Gastroesophageal sphincter (tissue), 4 donors: Measurements from ENCODE around the gene TNS3. TPM values are rescaled to one million over a fixed set of nuclear protein-coding genes. Genes with fewer than 3 reads are reported as not detected.

Experiments used
- ATAC-seq: fragments of 150-250 bp; one replicate; pipeline ENCODE4 v1.9.1; 2016; ENCODE audit warnings: mild to moderate bottlenecking, moderate library complexity
- H3K27ac ChIP-seq, 4 donors: fragments of 200-600 bp; sonication (generic) in 3 of 4; 1 replicate in 3 of 4; 2 replicates in 1 of 4; pipeline ENCODE4 v1.5.1; 2016 to 2019
- H3K27me3 ChIP-seq: fragments of 200-600 bp; sonication (generic); one replicate; pipeline ENCODE4 v1.5.1; 2019
- H3K36me3 ChIP-seq, 2 donors: fragments of 200-600 bp; sonication (generic); one replicate each; pipeline ENCODE4 v1.5.1; 2019; ENCODE audit warnings: control low read depth in 1 of 2
- H3K4me1 ChIP-seq, 3 donors: fragments of 200-600 bp; sonication (generic); 1 replicate in 2 of 3; 2 replicates in 1 of 3; pipeline ENCODE4 v1.5.1; 2016 to 2019; ENCODE audit warnings: control low read depth in 2 of 3
- H3K4me3 ChIP-seq, 2 donors: fragments of 200-600 bp; sonication (generic); one replicate each; pipeline ENCODE4 v1.5.1; 2019; ENCODE audit warnings: mild to moderate bottlenecking in 1 of 2, moderate library complexity in 1 of 2
- H3K9me3 ChIP-seq, 3 donors: fragments of 200-600 bp; sonication (generic); one replicate each; pipeline ENCODE4 v1.5.1; 2017 to 2019; ENCODE audit warnings: control low read depth in 2 of 3
- EP300 ChIP-seq: sonication (generic); formaldehyde crosslinking; IDR thresholded peaks from one replicate; pipeline ENCODE4 v1.6.1; 2017; ENCODE audit warnings: antibody characterized with exemption, mild to moderate bottlenecking
- POLR2A ChIP-seq, 2 donors: fragments of 450-650 bp; IDR thresholded peaks; one replicate each; pipeline ENCODE4 v1.6.1; 2017; ENCODE audit warnings: antibody characterized with exemption in 2 of 2, mild to moderate bottlenecking in 2 of 2, moderate library complexity in 1 of 2
- POLR2AphosphoS5 ChIP-seq: sonication (generic); formaldehyde crosslinking; IDR thresholded peaks from one replicate; pipeline ENCODE4 v1.6.1; 2017; ENCODE audit warnings: antibody characterized with exemption
- WGBS, 2 donors: methylation state at CpG; one replicate each; pipeline ENCODE4 v1.1.5; 2018; ENCODE audit warnings: low coverage in 1 of 2; 5-methylcytosine and 5-hydroxymethylcytosine counted together
- total RNA-seq, 4 donors: library from RNA; depleted of rRNA; stranded (reverse); fragments of >200 nt; gene quantifications; one replicate each; pipeline ENCODE4 v1.1.0, GENCODE V29; 2016
- TF ChIP-seq, protein P1 (sequence below), 4 experiments: fragments of 200-600 bp in 2 of 4; fragments of 450-650 bp in 2 of 4; sonication (generic) in 1 of 4; IDR thresholded peaks; one replicate each; pipeline ENCODE4 v1.5.1; 2017 to 2019; ENCODE audit warnings: antibody characterized with exemption in 4 of 4, mild to moderate bottlenecking in 2 of 4, moderate library complexity in 2 of 4

The TNS3 gene
- total RNA-seq, 4 donors from 2014 or later = 35.0 to 61.3 (median 45.1) TPM

DNA sequence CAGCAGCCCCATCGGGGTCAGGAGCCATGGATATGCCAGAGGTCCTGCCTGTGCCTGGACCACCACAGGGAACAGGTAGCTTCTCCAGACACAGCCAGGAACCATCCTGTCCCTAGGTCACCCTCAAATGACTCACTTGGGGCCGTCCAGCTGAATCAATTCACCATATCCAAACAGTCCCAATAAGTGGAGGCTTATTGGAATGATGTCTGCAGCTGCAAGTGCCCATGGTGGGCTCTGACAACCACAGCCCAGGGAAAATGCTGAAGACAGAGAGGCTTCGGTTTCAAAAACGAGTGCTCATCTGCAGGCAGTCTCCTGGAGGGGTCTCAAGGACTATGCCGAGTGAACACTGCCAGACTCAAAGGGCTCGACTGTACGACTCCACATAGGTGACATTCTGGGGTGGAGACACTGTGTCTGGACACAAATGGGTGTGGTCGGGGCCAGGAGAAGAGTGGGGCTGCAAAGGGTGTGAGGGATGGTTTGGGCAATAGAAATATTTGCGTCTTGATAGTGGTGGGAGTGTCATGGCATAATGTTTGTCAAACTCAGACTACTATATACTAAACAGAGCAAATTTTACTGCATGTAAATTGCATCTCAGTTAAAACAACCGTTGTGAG is 204.8 kb downstream of the TNS3 start:
- Histone ChIP-seq H3K9me3 (no peaks in the 10 kb centered on the region), H3K4me3 (no peak overlapping the region), H3K36me3 (peaks cover 0 to 6% of the 10 kb centered on the region in 2 donors), H3K4me1 (peaks cover 0 to 24% (median 9%) of the 10 kb centered on the region in 3 donors), H3K27ac (no peak overlapping the region), H3K27me3 (no peaks in the 10 kb centered on the region)
- no peak for TF ChIP-seq POLR2A (IDR thresholded peaks at IDR 0.05)
- no peak for TF ChIP-seq POLR2AphosphoS5
- no peak for TF ChIP-seq EP300
- TF ChIP-seq, protein P1, sequence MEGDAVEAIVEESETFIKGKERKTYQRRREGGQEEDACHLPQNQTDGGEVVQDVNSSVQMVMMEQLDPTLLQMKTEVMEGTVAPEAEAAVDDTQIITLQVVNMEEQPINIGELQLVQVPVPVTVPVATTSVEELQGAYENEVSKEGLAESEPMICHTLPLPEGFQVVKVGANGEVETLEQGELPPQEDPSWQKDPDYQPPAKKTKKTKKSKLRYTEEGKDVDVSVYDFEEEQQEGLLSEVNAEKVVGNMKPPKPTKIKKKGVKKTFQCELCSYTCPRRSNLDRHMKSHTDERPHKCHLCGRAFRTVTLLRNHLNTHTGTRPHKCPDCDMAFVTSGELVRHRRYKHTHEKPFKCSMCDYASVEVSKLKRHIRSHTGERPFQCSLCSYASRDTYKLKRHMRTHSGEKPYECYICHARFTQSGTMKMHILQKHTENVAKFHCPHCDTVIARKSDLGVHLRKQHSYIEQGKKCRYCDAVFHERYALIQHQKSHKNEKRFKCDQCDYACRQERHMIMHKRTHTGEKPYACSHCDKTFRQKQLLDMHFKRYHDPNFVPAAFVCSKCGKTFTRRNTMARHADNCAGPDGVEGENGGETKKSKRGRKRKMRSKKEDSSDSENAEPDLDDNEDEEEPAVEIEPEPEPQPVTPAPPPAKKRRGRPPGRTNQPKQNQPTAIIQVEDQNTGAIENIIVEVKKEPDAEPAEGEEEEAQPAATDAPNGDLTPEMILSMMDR (IDR thresholded peaks at IDR 0.05) = no peak
- 92 to 97% methylated on average over 5 to 8 of the region's 10 CpGs for WGBS, 2 donors
- no peak for ATAC-seq

DNA sequence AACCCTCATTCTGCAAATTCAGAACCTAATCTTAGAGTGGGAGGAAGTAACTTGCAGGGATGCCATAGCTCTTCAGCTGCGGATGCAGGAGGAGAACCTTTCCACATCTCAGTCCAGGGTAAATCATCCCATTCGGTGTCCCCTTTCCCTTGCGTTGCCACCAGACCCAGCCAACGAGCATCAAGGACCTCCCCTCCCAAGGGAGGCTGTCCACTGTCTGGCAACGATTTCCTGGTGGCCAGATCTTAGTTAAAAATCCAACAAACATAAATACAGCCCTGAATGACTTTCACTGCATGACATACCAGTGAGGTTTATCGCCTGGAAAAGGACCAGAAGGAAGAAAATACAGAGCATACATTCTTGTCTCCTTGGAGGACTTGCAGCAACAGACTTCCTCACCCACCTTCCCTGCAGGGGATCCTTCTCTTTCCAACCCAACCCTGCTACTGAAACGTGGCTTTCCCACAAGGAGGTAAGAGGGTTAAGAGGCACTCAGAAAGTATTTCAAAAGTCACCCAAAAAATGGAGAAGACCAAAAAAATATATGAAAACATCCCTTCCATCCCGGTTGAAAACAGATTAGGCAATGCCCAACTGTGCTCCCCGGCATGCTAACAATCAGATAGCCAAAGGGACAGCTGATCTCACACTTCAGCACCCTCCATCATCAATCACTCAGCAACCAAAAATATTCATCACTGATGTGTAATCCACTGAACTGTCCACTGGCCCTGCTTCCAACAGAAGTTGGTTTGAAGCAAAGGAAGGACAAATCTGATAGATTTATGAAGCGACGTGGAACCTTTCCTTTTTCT is 206.6 kb downstream of the TNS3 start:
- H3K4me1 ChIP-seq = peaks cover 0 to 25% (median 8%) of the 10 kb centered on the region in 3 donors
- no peaks in the 10 kb centered on the region for H3K36me3 ChIP-seq
- no peaks in the 10 kb centered on the region for H3K9me3 ChIP-seq
- no peaks in the 10 kb centered on the region for H3K27me3 ChIP-seq
- no peak overlapping the region for H3K4me3 ChIP-seq
- no peak for ATAC-seq
- no peak overlapping the region for H3K27ac ChIP-seq
- WGBS, 2 donors = 83% methylated on average over 5 to 8 of the region's 11 CpGs
- TF ChIP-seq, protein P1 (IDR thresholded peaks at IDR 0.05) = no peak
- TF ChIP-seq POLR2AphosphoS5 = no peak
- TF ChIP-seq EP300 = no peak
- TF ChIP-seq POLR2A (IDR thresholded peaks at IDR 0.05) = no peak

DNA sequence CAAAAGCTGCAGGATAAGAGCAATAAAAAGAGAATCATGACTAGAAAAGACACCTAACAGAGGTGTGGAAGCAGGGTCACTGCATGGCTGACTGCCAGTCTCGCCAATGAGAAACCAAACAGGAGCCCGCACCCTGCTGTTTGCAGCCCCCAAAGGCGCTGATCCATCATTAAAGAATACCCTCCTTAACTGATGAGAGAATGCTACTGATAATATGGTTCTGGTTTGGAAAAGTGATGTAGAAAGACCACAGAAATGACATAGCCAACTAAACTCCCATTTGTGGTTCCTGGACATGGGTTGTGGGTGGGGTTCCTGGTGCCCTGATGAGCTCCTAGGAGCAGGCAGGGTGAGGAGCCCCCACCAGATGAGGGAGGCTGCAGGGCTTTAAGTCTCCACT is 207.4 kb downstream of the TNS3 start:
- TF ChIP-seq POLR2A (IDR thresholded peaks at IDR 0.05) (no peak), EP300 (no peak), POLR2AphosphoS5 (no peak)
- TF ChIP-seq, protein P1 (IDR thresholded peaks at IDR 0.05) = no peak
- H3K27me3 ChIP-seq = no peaks in the 10 kb centered on the region
- H3K4me1 ChIP-seq = peaks cover 0 to 17% (median 1%) of the 10 kb centered on the region in 3 donors
- ATAC-seq = no peak
- H3K36me3 ChIP-seq = peaks cover 0 to under 1% of the 10 kb centered on the region in 2 donors
- 90 to 93% methylated on average over 3 of the region's 3 CpGs for WGBS, 2 donors
- H3K4me3 ChIP-seq = no peak overlapping the region
- no peaks in the 10 kb centered on the region for H3K9me3 ChIP-seq
- no peak overlapping the region for H3K27ac ChIP-seq

DNA sequence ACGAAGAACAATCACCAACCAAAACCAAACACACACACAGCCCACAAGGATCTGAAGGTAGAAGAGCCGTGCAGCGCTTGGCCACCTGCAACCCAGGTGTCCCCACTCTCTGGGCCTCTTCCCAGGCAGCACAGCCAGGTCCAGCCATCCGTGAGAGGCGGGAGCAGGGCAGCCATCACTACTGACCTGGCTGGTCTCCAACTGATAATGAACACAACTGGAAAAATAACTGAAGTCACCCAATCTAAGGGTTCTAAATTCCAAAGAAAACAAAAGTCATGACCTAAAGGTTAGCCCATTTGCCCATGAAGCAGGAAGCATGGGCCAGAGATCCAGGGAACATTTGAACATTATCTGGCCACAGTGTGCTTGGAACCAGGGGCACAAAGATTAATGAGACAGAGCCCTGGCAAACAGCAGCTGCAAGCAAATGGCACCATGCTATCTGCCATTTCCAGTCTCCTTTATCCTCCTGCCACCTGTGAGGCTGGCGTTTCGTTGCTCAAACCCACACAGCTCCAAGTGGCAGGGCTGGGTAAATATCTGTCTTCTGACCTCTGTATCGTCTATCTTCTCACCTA is 207.9 kb downstream of the TNS3 start:
- Histone ChIP-seq H3K9me3 (no peaks in the 10 kb centered on the region), H3K27me3 (no peaks in the 10 kb centered on the region), H3K27ac (no peak overlapping the region), H3K36me3 (peaks cover 0 to 6% of the 10 kb centered on the region in 2 donors), H3K4me3 (no peak overlapping the region), H3K4me1 (peaks cover 0 to 12% (median 0%) of the 10 kb centered on the region in 3 donors)
- no peak for ATAC-seq
- TF ChIP-seq EP300 (no peak), POLR2A (IDR thresholded peaks at IDR 0.05) (no peak), POLR2AphosphoS5 (no peak)
- TF ChIP-seq, protein P1 (IDR thresholded peaks at IDR 0.05) = no peak
- WGBS, 2 donors = 95 to 100% methylated on average over 1 to 3 of the region's 8 CpGs
